GM19023 (cell line): ENCODE data around the gene VPS13A.
A peak's percentile ranks its signal among the peaks of the same experiment; 100 is the strongest.
"Not testable (repeated sequence)": the region's sequence is repeated elsewhere in the genome, so short reads cannot be mapped to it uniquely, and the experiment has no call there.

Experiments used
- ATAC-seq: cut with Tn5 transposase; IDR thresholded peaks from one replicate; pipeline ENCODE4 v1.9.1; 2021; ENCODE audit warnings: mild to moderate bottlenecking, moderate library complexity; ENCODE audit not compliant: unreplicated experiment

VPS13A gene

GRCh38 chr9:77421506-77422265 is 244.4 kb downstream of the VPS13A start:
- ATAC-seq, result no peak

- ATAC-seq, result no peak
Measured at GRCh38 chr9:77422969-77423368, 245.6 kb downstream of the VPS13A start.

GRCh38 chr9:77423841-77424240 is 246.5 kb downstream of the VPS13A start:
- ATAC-seq, result no peak

GRCh38 chr9:77424993-77425392 is 247.7 kb downstream of the VPS13A start:
- no peak for ATAC-seq

GRCh38 chr9:77426712-77427111 is 249.4 kb downstream of the VPS13A start:
- ATAC-seq, result no peak

- no peak for ATAC-seq
Measured at GRCh38 chr9:77427256-77427927, 250.1 kb downstream of the VPS13A start.

- ATAC-seq, result no peak
Measured at GRCh38 chr9:77429928-77430327, 252.6 kb downstream of the VPS13A start.

GRCh38 chr9:77432053-77432452 is 254.7 kb downstream of the VPS13A start:
- no peak for ATAC-seq

GRCh38 chr9:77433675-77434445 is 256.5 kb downstream of the VPS13A start:
- ATAC-seq, result peak; percentile 73

- no peak for ATAC-seq
Measured at GRCh38 chr9:77435277-77435676, 257.9 kb downstream of the VPS13A start.

GRCh38 chr9:77435688-77436087 is 258.4 kb downstream of the VPS13A start:
- ATAC-seq, result no peak

GRCh38 chr9:77438653-77439052 is 261.3 kb downstream of the VPS13A start:
- no peak for ATAC-seq

- no peak for ATAC-seq
Measured at GRCh38 chr9:77440057-77440456, 262.7 kb downstream of the VPS13A start.

- not testable (repeated sequence) for ATAC-seq
Measured at GRCh38 chr9:77441124-77441523, 263.8 kb downstream of the VPS13A start.

GRCh38 chr9:77442436-77442835 is 265.1 kb downstream of the VPS13A start:
- no peak for ATAC-seq

GRCh38 chr9:77447646-77448045 is 270.3 kb downstream of the VPS13A start:
- no peak for ATAC-seq

GRCh38 chr9:77449240-77450084 is 272.1 kb downstream of the VPS13A start:
- no peak for ATAC-seq

- ATAC-seq, result no peak
Measured at GRCh38 chr9:77450085-77450475, 272.7 kb downstream of the VPS13A start.

GRCh38 chr9:77451507-77451906 is 274.2 kb downstream of the VPS13A start:
- no peak for ATAC-seq

- no peak for ATAC-seq
Measured at GRCh38 chr9:77453825-77454647, 276.7 kb downstream of the VPS13A start.
